Common myeloid progenitor, CD34-positive (primary cell): Measurements from ENCODE around the gene ZMYND11.

Experiments used
- CTCF ChIA-PET: fragments of 350-600 bp; sonication (Branson Sonifier 250); formaldehyde crosslinking; loops from one replicate; lab custom pipeline; 2021; ENCODE audit warnings: antibody characterized with exemption; lab: Charles Lee
- POLR2A ChIA-PET: fragments of 350-600 bp; sonication (Branson Sonifier 250); formaldehyde crosslinking; loops from one replicate; lab custom pipeline; 2021; ENCODE audit warnings: antibody characterized with exemption; lab: Charles Lee
- DNase-seq, 3 donors: peaks; one replicate each; pipeline versions ENCODE4 v3.0.0 to v3.0.0-alpha.2; 2013
- H3K27ac ChIP-seq, 2 experiments: 1 replicate in 1 of 2; 2 replicates in 1 of 2; pipeline ENCODE4 v1.7.0; 2013; ENCODE audit warnings: inconsistent platforms in 2 of 2, low read length in 2 of 2, mild to moderate bottlenecking in 2 of 2, low read depth in 1 of 2, moderate library complexity in 1 of 2; ENCODE audit not compliant: severe bottlenecking in 2 of 2, insufficient read depth in 1 of 2, poor library complexity in 1 of 2
- H3K27me3 ChIP-seq, 5 experiments: replicated peaks in 2 of 5; 1 replicate in 3 of 5; 2 replicates in 2 of 5; pipeline versions ENCODE4 v1.6.1 to v1.7.0; 2013; ENCODE audit warnings: low read length in 4 of 5, mild to moderate bottlenecking in 2 of 5, moderate library complexity in 2 of 5, inconsistent platforms in 1 of 5; ENCODE audit not compliant: insufficient read depth in 5 of 5, control insufficient read depth in 4 of 5
- H3K36me3 ChIP-seq, 4 experiments: 1 replicate in 2 of 4; 2 replicates in 2 of 4; pipeline versions ENCODE4 v1.6.1 to v1.7.0; 2013; ENCODE audit warnings: low read length in 3 of 4, control low read depth in 1 of 4, mild to moderate bottlenecking in 1 of 4; ENCODE audit not compliant: control insufficient read depth in 4 of 4, insufficient read depth in 4 of 4
- H3K4me1 ChIP-seq, 4 experiments: 1 replicate in 3 of 4; 2 replicates in 1 of 4; pipeline versions ENCODE4 v1.6.1 to v1.7.1; 2013; ENCODE audit warnings: low read length in 3 of 4, mild to moderate bottlenecking in 3 of 4, control low read depth in 1 of 4, inconsistent platforms in 1 of 4, moderate library complexity in 1 of 4; ENCODE audit not compliant: control insufficient read depth in 4 of 4, insufficient read depth in 4 of 4; ENCODE audit errors: control extremely low read depth in 1 of 4
- H3K4me3 ChIP-seq, 7 experiments: 1 replicate in 4 of 7; 2 replicates in 3 of 7; pipeline versions ENCODE4 v1.5.1 to v1.7.0; 2013; ENCODE audit warnings: mild to moderate bottlenecking in 7 of 7, low read length in 6 of 7, moderate library complexity in 6 of 7, inconsistent platforms in 2 of 7, low read depth in 2 of 7, control low read depth in 1 of 7; ENCODE audit not compliant: insufficient read depth in 4 of 7, control insufficient read depth in 1 of 7; ENCODE audit errors: extremely low read depth in 1 of 7
- H3K9me3 ChIP-seq, 5 experiments: 1 replicate in 4 of 5; 2 replicates in 1 of 5; pipeline versions ENCODE4 v1.6.1 to v1.7.1; 2013; ENCODE audit warnings: low read length in 4 of 5, mild to moderate bottlenecking in 2 of 5, inconsistent platforms in 1 of 5, low read depth in 1 of 5, moderate library complexity in 1 of 5; ENCODE audit not compliant: control insufficient read depth in 4 of 5, insufficient read depth in 2 of 5; ENCODE audit errors: control extremely low read depth in 1 of 5
- WGBS: methylation state at CpG from one replicate; pipeline ENCODE4 v1.1.5; 2013; ENCODE audit not compliant: insufficient coverage; 5-methylcytosine and 5-hydroxymethylcytosine counted together

The ZMYND11 gene

GRCh38 chr10:278707-279106, 143.5 kb downstream of the ZMYND11 start:
- CTCF ChIA-PET = no interaction called here
- POLR2A ChIA-PET = no interaction called here
- no peak for DNase-seq
- H3K4me3 ChIP-seq = no peak overlapping the region
- no peaks in the 10 kb centered on the region for H3K36me3 ChIP-seq
- no peak overlapping the region for H3K27ac ChIP-seq
- H3K4me1 ChIP-seq = peaks cover 0 to 4% (median 0%) of the 10 kb centered on the region in 4 experiments
- 95% methylated on average over 5 of the region's 5 CpGs for whole genome bisulfite sequencing
- H3K9me3 ChIP-seq = no peaks in the 10 kb centered on the region
- H3K27me3 ChIP-seq = peaks cover 0 to 2% (median 0%) of the 10 kb centered on the region in 5 experiments

GRCh38 chr10:279232-279631, 144.0 kb downstream of the ZMYND11 start:
- Histone ChIP-seq H3K4me3 (no peak overlapping the region), H3K27me3 (peaks cover 0 to 3% (median 0%) of the 10 kb centered on the region in 5 experiments), H3K27ac (no peak overlapping the region), H3K36me3 (no peaks in the 10 kb centered on the region), H3K9me3 (no peaks in the 10 kb centered on the region), H3K4me1 (peaks cover 0 to 4% (median 0%) of the 10 kb centered on the region in 4 experiments)
- ChIA-PET CTCF (no interaction called here), POLR2A (no interaction called here)
- 98% methylated on average over 9 of the region's 9 CpGs for WGBS
- DNase-seq = no peak

DNA sequence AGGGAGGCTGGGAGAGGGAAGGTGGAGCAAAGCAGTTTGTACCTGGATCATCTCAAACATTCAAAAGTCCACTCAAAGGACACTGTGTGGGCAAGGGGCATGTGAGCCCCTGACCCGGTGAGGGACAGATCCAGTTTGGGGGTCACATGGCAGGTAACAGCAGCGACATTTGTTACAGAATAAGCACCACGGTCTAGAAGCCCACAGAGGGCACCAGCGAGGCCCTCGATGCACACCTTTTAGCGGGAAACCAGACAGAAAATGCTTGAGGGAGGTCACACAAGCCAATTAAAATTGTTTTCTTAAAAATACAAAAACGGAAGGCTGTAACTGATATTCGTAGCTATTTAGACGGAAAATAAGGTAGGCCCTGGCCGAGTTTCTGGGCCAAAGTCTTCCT, 144.4 kb downstream of the ZMYND11 start:
- Histone ChIP-seq H3K27ac (no peak overlapping the region), H3K4me1 (peaks cover 0 to 4% (median 0%) of the 10 kb centered on the region in 4 experiments), H3K27me3 (peaks cover 0 to 4% (median 0%) of the 10 kb centered on the region in 5 experiments), H3K36me3 (no peaks in the 10 kb centered on the region), H3K4me3 (no peak overlapping the region), H3K9me3 (no peaks in the 10 kb centered on the region)
- DNase-seq = no peak
- WGBS = 94% methylated on average over 9 of the region's 10 CpGs
- ChIA-PET POLR2A (no interaction called here), CTCF (no interaction called here)

- H3K27me3 ChIP-seq = peaks cover 0 to 4% (median 0%) of the 10 kb centered on the region in 5 experiments
- H3K4me3 ChIP-seq = no peak overlapping the region
- no peaks in the 10 kb centered on the region for H3K9me3 ChIP-seq
- no peak overlapping the region for H3K27ac ChIP-seq
- peak in 2 of 3 donors; percentile 42 to 44 for DNase-seq
- CTCF ChIA-PET = no interaction called here
- POLR2A ChIA-PET = no interaction called here
- H3K36me3 ChIP-seq = no peaks in the 10 kb centered on the region
- 93% methylated on average over 7 of the region's 7 CpGs for WGBS
- peaks cover 0 to 4% (median 0%) of the 10 kb centered on the region in 4 experiments for H3K4me1 ChIP-seq
Observed at GRCh38 chr10:282294-283139, 147.3 kb downstream of the ZMYND11 start.

DNA sequence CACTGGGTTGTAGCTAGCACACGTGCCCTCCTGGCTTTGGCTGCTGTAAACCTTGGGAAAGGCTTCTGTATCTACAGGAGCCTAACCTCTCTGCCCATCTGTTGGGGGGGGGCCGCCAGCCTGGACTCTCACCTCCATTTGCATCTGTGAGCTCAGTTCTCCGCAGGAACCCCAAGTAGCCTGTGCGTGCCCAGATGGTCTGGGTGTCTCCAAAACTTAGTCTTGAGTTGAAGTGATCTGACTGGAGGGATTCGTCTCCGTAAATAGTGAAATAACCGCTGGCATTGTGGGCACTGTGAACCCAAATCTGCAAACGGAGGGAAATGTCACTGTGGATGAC, 147.9 kb downstream of the ZMYND11 start:
- POLR2A ChIA-PET = no interaction called here
- Histone ChIP-seq H3K27ac (no peak overlapping the region), H3K4me3 (no peak overlapping the region), H3K36me3 (no peaks in the 10 kb centered on the region), H3K4me1 (peaks cover 0 to 4% (median 0%) of the 10 kb centered on the region in 4 experiments), H3K27me3 (peaks cover 0 to 4% (median 0%) of the 10 kb centered on the region in 5 experiments), H3K9me3 (no peaks in the 10 kb centered on the region)
- no peak for DNase-seq
- 98% methylated on average over 8 of the region's 8 CpGs for WGBS
- CTCF ChIA-PET = no interaction called here

- Histone ChIP-seq H3K36me3 (no peaks in the 10 kb centered on the region), H3K9me3 (no peaks in the 10 kb centered on the region), H3K27ac (no peak overlapping the region), H3K4me1 (peaks cover 0 to 4% (median 0%) of the 10 kb centered on the region in 4 experiments), H3K4me3 (no peak overlapping the region), H3K27me3 (peaks cover 0 to 4% (median 0%) of the 10 kb centered on the region in 5 experiments)
- CTCF ChIA-PET = no interaction called here
- 92% methylated on average over 7 of the region's 7 CpGs for WGBS
- POLR2A ChIA-PET = no interaction called here
- no peak for DNase-seq
Observed at GRCh38 chr10:283916-284356, 148.7 kb downstream of the ZMYND11 start.

DNA sequence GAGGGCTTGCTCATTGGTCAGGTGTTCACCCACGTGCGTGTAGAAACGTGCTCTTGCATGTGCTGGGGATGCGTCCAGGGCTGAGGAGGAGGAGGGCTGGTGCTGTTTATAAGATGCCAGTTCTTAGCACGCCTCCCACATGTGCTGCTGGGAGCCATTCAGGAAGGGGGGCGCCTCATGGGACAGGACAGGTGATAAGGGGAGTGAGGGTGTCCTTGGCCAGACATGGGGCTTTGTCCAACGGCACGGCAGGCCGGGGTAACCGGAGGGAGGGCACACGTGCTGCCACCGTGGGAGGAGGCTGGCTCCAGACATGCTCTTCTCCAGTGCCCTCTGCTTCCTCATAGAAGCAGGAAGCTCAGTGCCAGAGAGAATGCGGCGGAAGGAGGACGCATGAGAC, 150.0 kb downstream of the ZMYND11 start:
- no peak overlapping the region for H3K27ac ChIP-seq
- H3K4me1 ChIP-seq = peaks cover 0 to 4% (median 0%) of the 10 kb centered on the region in 4 experiments
- WGBS = 91% methylated on average over 14 of the region's 15 CpGs
- POLR2A ChIA-PET = no interaction called here
- CTCF ChIA-PET = no interaction called here
- H3K27me3 ChIP-seq = peaks cover 0 to 3% (median 0%) of the 10 kb centered on the region in 5 experiments
- H3K4me3 ChIP-seq = no peak overlapping the region
- no peaks in the 10 kb centered on the region for H3K9me3 ChIP-seq
- no peak for DNase-seq
- no peaks in the 10 kb centered on the region for H3K36me3 ChIP-seq
